ENCODE results near the gene KCNQ5. TPM values are rescaled to one million over a fixed set of nuclear protein-coding genes. Genes with fewer than 3 reads are reported as not detected.

KCNQ5 gene
- total RNA-seq, 1 donor from 2014 or later = not detected

- no peaks in the 10 kb centered on the region for H3K27me3 ChIP-seq
- no peaks in the 10 kb centered on the region for H3K79me2 ChIP-seq (ENCODE audit: low read depth)
- no peak overlapping the region for H3K4me3 ChIP-seq
- no peak overlapping the region for H3K4me3 Mint-ChIP-seq
- no peak overlapping the region for H3K27ac ChIP-seq
- no peaks in the 10 kb centered on the region for H4K20me1 ChIP-seq (ENCODE audit: low read depth)
- H3F3A ChIP-seq (ENCODE audit: low read depth) = no peaks in the 10 kb centered on the region
- no peak overlapping the region for H3K9ac ChIP-seq
- H3K9me3 ChIP-seq (ENCODE audit: low read depth) = no peaks in the 10 kb centered on the region
- no peak for DNase-seq (ENCODE audit: low spot score)
- H3K27ac Mint-ChIP-seq = no peak overlapping the region
- H3K36me3 ChIP-seq = no peaks in the 10 kb centered on the region
- H3K4me1 Mint-ChIP-seq = no peaks in the 10 kb centered on the region
- no peaks in the 10 kb centered on the region for H3K36me3 Mint-ChIP-seq
- H3K9me3 Mint-ChIP-seq = no peaks in the 10 kb centered on the region
- no peak overlapping the region for H2AFZ ChIP-seq (replicated peaks)
- no peaks in the 10 kb centered on the region for H3K4me1 ChIP-seq
- TF ChIP-seq EZH2phosphoT487 (IDR thresholded peaks at IDR 0.05) = no peak
- no peak for TF ChIP-seq EZH2 (IDR thresholded peaks at IDR 0.05)
- TF ChIP-seq CTCF (IDR thresholded peaks at IDR 0.05) = no peak
- H3K4me2 ChIP-seq = no peak overlapping the region
- no peaks in the 10 kb centered on the region for H3K27me3 Mint-ChIP-seq (ENCODE audit: insufficient read depth, low read depth)
These were observed 222.8 kb downstream of the KCNQ5 start for GRCh38 chr6:72844614-72845013.

GRCh38 chr6:72849346-72849745 lies 227.5 kb downstream of the KCNQ5 start:
- Mint-ChIP-seq H3K27me3 (ENCODE audit: insufficient read depth, low read depth) (no peaks in the 10 kb centered on the region), H3K4me3 (no peak overlapping the region), H3K36me3 (no peaks in the 10 kb centered on the region), H3K27ac (no peak overlapping the region), H3K4me1 (no peaks in the 10 kb centered on the region), H3K9me3 (no peaks in the 10 kb centered on the region)
- H3K27me3 ChIP-seq = no peaks in the 10 kb centered on the region
- no peak overlapping the region for H3K27ac ChIP-seq
- no peak overlapping the region for H2AFZ ChIP-seq (replicated peaks)
- no peaks in the 10 kb centered on the region for H3K36me3 ChIP-seq
- no peaks in the 10 kb centered on the region for H3K79me2 ChIP-seq (ENCODE audit: low read depth)
- no peaks in the 10 kb centered on the region for H3K4me1 ChIP-seq
- no peak for TF ChIP-seq EZH2phosphoT487 (IDR thresholded peaks at IDR 0.05)
- no peak for TF ChIP-seq EZH2 (IDR thresholded peaks at IDR 0.05)
- H3F3A ChIP-seq (ENCODE audit: low read depth) = no peaks in the 10 kb centered on the region
- H3K4me3 ChIP-seq = no peak overlapping the region
- H3K4me2 ChIP-seq = no peak overlapping the region
- H3K9ac ChIP-seq = no peak overlapping the region
- H4K20me1 ChIP-seq (ENCODE audit: low read depth) = no peaks in the 10 kb centered on the region
- no peaks in the 10 kb centered on the region for H3K9me3 ChIP-seq (ENCODE audit: low read depth)
- no peak for DNase-seq (ENCODE audit: low spot score)

- Histone ChIP-seq H3K79me2 (ENCODE audit: low read depth) (no peaks in the 10 kb centered on the region), H3K9me3 (ENCODE audit: low read depth) (no peaks in the 10 kb centered on the region), H3K27ac (no peak overlapping the region), H2AFZ (replicated peaks) (no peak overlapping the region), H3K4me2 (no peak overlapping the region), H3K36me3 (no peaks in the 10 kb centered on the region), H3K9ac (no peak overlapping the region), H3K4me1 (no peaks in the 10 kb centered on the region), H3K27me3 (no peaks in the 10 kb centered on the region), H4K20me1 (ENCODE audit: low read depth) (no peaks in the 10 kb centered on the region), H3K4me3 (no peak overlapping the region), H3F3A (ENCODE audit: low read depth) (no peaks in the 10 kb centered on the region)
- Mint-ChIP-seq H3K36me3 (no peaks in the 10 kb centered on the region), H3K4me1 (no peaks in the 10 kb centered on the region), H3K4me3 (no peak overlapping the region), H3K27me3 (ENCODE audit: insufficient read depth, low read depth) (no peaks in the 10 kb centered on the region), H3K27ac (no peak overlapping the region), H3K9me3 (no peaks in the 10 kb centered on the region)
- no peak for DNase-seq (ENCODE audit: low spot score)
- no peak for TF ChIP-seq EZH2phosphoT487 (IDR thresholded peaks at IDR 0.05)
- TF ChIP-seq CTCF (IDR thresholded peaks at IDR 0.05) = no peak
- no peak for TF ChIP-seq EZH2 (IDR thresholded peaks at IDR 0.05)
These were observed 228.2 kb downstream of the KCNQ5 start for GRCh38 chr6:72850040-72850439.

- H3K36me3 Mint-ChIP-seq = no peaks in the 10 kb centered on the region
- no peaks in the 10 kb centered on the region for H3K4me1 ChIP-seq
- H4K20me1 ChIP-seq (ENCODE audit: low read depth) = no peaks in the 10 kb centered on the region
- no peak for TF ChIP-seq CTCF (IDR thresholded peaks at IDR 0.05)
- no peak for TF ChIP-seq EZH2 (IDR thresholded peaks at IDR 0.05)
- no peak for TF ChIP-seq EZH2phosphoT487 (IDR thresholded peaks at IDR 0.05)
- H3K36me3 ChIP-seq = no peaks in the 10 kb centered on the region
- H3K4me3 ChIP-seq = no peak overlapping the region
- H3K9ac ChIP-seq = no peak overlapping the region
- H3K4me2 ChIP-seq = no peak overlapping the region
- no peak overlapping the region for H3K27ac Mint-ChIP-seq
- no peaks in the 10 kb centered on the region for H3K9me3 ChIP-seq (ENCODE audit: low read depth)
- no peaks in the 10 kb centered on the region for H3K4me1 Mint-ChIP-seq
- H3K27me3 ChIP-seq = no peaks in the 10 kb centered on the region
- no peaks in the 10 kb centered on the region for H3K27me3 Mint-ChIP-seq (ENCODE audit: insufficient read depth, low read depth)
- H3F3A ChIP-seq (ENCODE audit: low read depth) = no peaks in the 10 kb centered on the region
- no peak overlapping the region for H3K4me3 Mint-ChIP-seq
- no peaks in the 10 kb centered on the region for H3K9me3 Mint-ChIP-seq
- no peak overlapping the region for H2AFZ ChIP-seq (replicated peaks)
- H3K79me2 ChIP-seq (ENCODE audit: low read depth) = no peaks in the 10 kb centered on the region
- H3K27ac ChIP-seq = no peak overlapping the region
- DNase-seq (ENCODE audit: low spot score) = no peak
These were observed 228.6 kb downstream of the KCNQ5 start for GRCh38 chr6:72850469-72850868.
